ENCODE measurements around the gene IGSF1.
A peak's percentile ranks its signal among the peaks of the same experiment; 100 is the strongest.

GRCh38 chrX:131262738-131263679, 26.1 kb downstream of the IGSF1 start:
- TF ChIP-seq, protein P1, sequence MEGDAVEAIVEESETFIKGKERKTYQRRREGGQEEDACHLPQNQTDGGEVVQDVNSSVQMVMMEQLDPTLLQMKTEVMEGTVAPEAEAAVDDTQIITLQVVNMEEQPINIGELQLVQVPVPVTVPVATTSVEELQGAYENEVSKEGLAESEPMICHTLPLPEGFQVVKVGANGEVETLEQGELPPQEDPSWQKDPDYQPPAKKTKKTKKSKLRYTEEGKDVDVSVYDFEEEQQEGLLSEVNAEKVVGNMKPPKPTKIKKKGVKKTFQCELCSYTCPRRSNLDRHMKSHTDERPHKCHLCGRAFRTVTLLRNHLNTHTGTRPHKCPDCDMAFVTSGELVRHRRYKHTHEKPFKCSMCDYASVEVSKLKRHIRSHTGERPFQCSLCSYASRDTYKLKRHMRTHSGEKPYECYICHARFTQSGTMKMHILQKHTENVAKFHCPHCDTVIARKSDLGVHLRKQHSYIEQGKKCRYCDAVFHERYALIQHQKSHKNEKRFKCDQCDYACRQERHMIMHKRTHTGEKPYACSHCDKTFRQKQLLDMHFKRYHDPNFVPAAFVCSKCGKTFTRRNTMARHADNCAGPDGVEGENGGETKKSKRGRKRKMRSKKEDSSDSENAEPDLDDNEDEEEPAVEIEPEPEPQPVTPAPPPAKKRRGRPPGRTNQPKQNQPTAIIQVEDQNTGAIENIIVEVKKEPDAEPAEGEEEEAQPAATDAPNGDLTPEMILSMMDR (IDR thresholded peaks at IDR 0.05; ENCODE audit: low read length): peak; percentile 74
- TF ChIP-seq EZH2 (optimal IDR thresholded peaks at IDR 0.05; ENCODE audit: low read depth, low read length): no peak
- no peak for TF ChIP-seq EZH2phosphoT487 (IDR thresholded peaks at IDR 0.05; ENCODE audit: low read length)

Measured in MM.1S (cell line).